Natural killer cell (primary cell): ENCODE measurements around the gene ABCA8. TPM values are rescaled to one million over a fixed set of nuclear protein-coding genes. Genes with fewer than 3 reads are reported as not detected.

Experiments used
- ATAC-seq, 3 donors: fragments of 150-1000 bp in 2 of 3; fragments of 200-7000 bp in 1 of 3; cut with Tn5 transposase; 1 replicate in 1 of 3; 2 replicates in 2 of 3; pipeline ENCODE4 v1.10.0; 2021; ENCODE audit warnings: mild to moderate bottlenecking in 2 of 3, moderate library complexity in 2 of 3
- DNase-seq, 2 donors: peaks; one replicate each; pipeline versions ENCODE4 v3.0.0 to v3.0.0-alpha.2; 2013 to 2021; ENCODE audit warnings: mixed read lengths in 1 of 2
- H3K27ac ChIP-seq: one replicate; pipeline ENCODE4 v1.5.1; 2013; ENCODE audit warnings: mild to moderate bottlenecking, low read length
- H3K27me3 ChIP-seq: one replicate; pipeline ENCODE4 v1.6.1; 2013; ENCODE audit warnings: low read length; ENCODE audit not compliant: control insufficient read depth, insufficient read depth
- H3K36me3 ChIP-seq: one replicate; pipeline ENCODE4 v1.6.1; 2013; ENCODE audit warnings: low read length; ENCODE audit not compliant: control insufficient read depth, insufficient read depth
- H3K4me1 ChIP-seq: one replicate; pipeline ENCODE4 v1.6.1; 2013; ENCODE audit warnings: low read length; ENCODE audit not compliant: control insufficient read depth, insufficient read depth
- H3K4me3 ChIP-seq: one replicate; pipeline ENCODE4 v1.5.1; 2013; ENCODE audit warnings: low read length
- H3K9me3 ChIP-seq: one replicate; pipeline ENCODE4 v1.6.1; 2013; ENCODE audit warnings: low read length; ENCODE audit not compliant: control insufficient read depth, insufficient read depth
- H3K27ac Mint-ChIP-seq, 2 donors: one replicate each; pipeline ENCODE4 v1.8.0; 2022; ENCODE audit warnings: mild to moderate bottlenecking in 2 of 2, mixed read lengths in 2 of 2, moderate library complexity in 1 of 2
- H3K27me3 Mint-ChIP-seq, 2 donors: one replicate each; pipeline ENCODE4 v1.8.0; 2022; ENCODE audit warnings: low read depth in 2 of 2, mixed read lengths in 2 of 2
- H3K36me3 Mint-ChIP-seq: one replicate; pipeline ENCODE4 v1.8.0; 2022; ENCODE audit warnings: mixed read lengths
- H3K4me1 Mint-ChIP-seq, 2 donors: one replicate each; pipeline ENCODE4 v1.8.0; 2022; ENCODE audit warnings: mixed read lengths in 2 of 2
- H3K4me3 Mint-ChIP-seq: one replicate; pipeline ENCODE4 v1.8.0; 2022; ENCODE audit warnings: mild to moderate bottlenecking, moderate library complexity, mixed read lengths
- H3K9me3 Mint-ChIP-seq, 2 donors: one replicate each; pipeline ENCODE4 v1.8.0; 2022; ENCODE audit warnings: mixed read lengths in 2 of 2
- CTCF ChIP-seq: fragments of 200-600 bp; IDR thresholded peaks from one replicate; pipeline ENCODE4 v1.8.0; 2022; ENCODE audit warnings: antibody characterized with exemption
- WGBS: methylation state at CpG from one replicate; pipeline ENCODE4 v1.1.7; 2013; ENCODE audit warnings: missing lambda C conversion rate; ENCODE audit not compliant: insufficient coverage; 5-methylcytosine and 5-hydroxymethylcytosine counted together
- intact Hi-C: fragments of 100-400 bp; cut with micrococcal nuclease; formaldehyde crosslinking; loops from one replicate; pipeline ENCODE4 v1.14.2; 2022
- total RNA-seq, 4 donors: library from RNA; stranded (reverse); fragments of 120-200 nt in 1 of 4; gene quantifications; one replicate each; pipeline versions ENCODE4 v1.2.3 to v1.2.4, GENCODE V29; 2013 to 2022

The ABCA8 gene
- total RNA-seq, 3 donors from 2014 or later (not counting 1 experiment from before 2014, with no cell fraction given): not detected

GRCh38 chr17:68892193-68892592, 63.0 kb downstream of the ABCA8 start:
- H3K27ac ChIP-seq: no peak overlapping the region
- no peaks in the 10 kb centered on the region for H3K4me1 ChIP-seq
- 100% methylated on average over 1 of the region's 1 CpG for WGBS
- intact Hi-C loops: no loop called here
- H3K4me3 ChIP-seq: no peak overlapping the region
- Mint-ChIP-seq H3K27me3 (peaks cover 10% of the 10 kb centered on the region in 2 donors), H3K27ac (no peak overlapping the region), H3K4me3 (no peak overlapping the region), H3K9me3 (peaks cover 3 to 5% of the 10 kb centered on the region in 2 donors), H3K36me3 (peaks cover 8% of the 10 kb centered on the region), H3K4me1 (no peaks in the 10 kb centered on the region)
- peaks cover 2% of the 10 kb centered on the region for H3K27me3 ChIP-seq
- no peak for TF ChIP-seq CTCF
- no peaks in the 10 kb centered on the region for H3K36me3 ChIP-seq
- H3K9me3 ChIP-seq: no peaks in the 10 kb centered on the region
- ATAC-seq: no peak
- DNase-seq: no peak

- Histone ChIP-seq H3K4me3 (no peak overlapping the region), H3K36me3 (no peaks in the 10 kb centered on the region), H3K9me3 (no peaks in the 10 kb centered on the region), H3K4me1 (no peaks in the 10 kb centered on the region), H3K27ac (no peak overlapping the region), H3K27me3 (no peaks in the 10 kb centered on the region)
- intact Hi-C loops: no loop called here
- WGBS: 100% methylated on average over 1 of the region's 3 CpGs
- Mint-ChIP-seq H3K4me1 (no peaks in the 10 kb centered on the region), H3K27me3 (peaks cover 12 to 32% of the 10 kb centered on the region in 2 donors), H3K36me3 (no peaks in the 10 kb centered on the region), H3K4me3 (no peak overlapping the region), H3K9me3 (no peaks in the 10 kb centered on the region), H3K27ac (no peak overlapping the region)
- TF ChIP-seq CTCF: no peak
- DNase-seq: no peak
- no peak for ATAC-seq
Measured at GRCh38 chr17:68886401-68886800, 68.8 kb downstream of the ABCA8 start.

GRCh38 chr17:68884888-68885287, 70.3 kb downstream of the ABCA8 start:
- no peaks in the 10 kb centered on the region for H3K4me1 Mint-ChIP-seq
- no peaks in the 10 kb centered on the region for H3K36me3 Mint-ChIP-seq
- no peak for TF ChIP-seq CTCF
- intact Hi-C loops: no loop called here
- Histone ChIP-seq H3K27ac (no peak overlapping the region), H3K4me1 (no peaks in the 10 kb centered on the region), H3K9me3 (peaks cover 5% of the 10 kb centered on the region), H3K4me3 (no peak overlapping the region), H3K36me3 (no peaks in the 10 kb centered on the region), H3K27me3 (no peaks in the 10 kb centered on the region)
- DNase-seq: no peak
- H3K4me3 Mint-ChIP-seq: no peak overlapping the region
- H3K9me3 Mint-ChIP-seq: no peaks in the 10 kb centered on the region
- no peak overlapping the region for H3K27ac Mint-ChIP-seq
- ATAC-seq: no peak
- WGBS: 84% methylated on average over 4 of the region's 4 CpGs
- peaks cover 12 to 32% of the 10 kb centered on the region in 2 donors for H3K27me3 Mint-ChIP-seq

GRCh38 chr17:68878226-68878885, 76.8 kb downstream of the ABCA8 start:
- no peaks in the 10 kb centered on the region for H3K4me1 ChIP-seq
- no peaks in the 10 kb centered on the region for H3K27me3 ChIP-seq
- DNase-seq (no peak), ATAC-seq (no peak)
- no peak for TF ChIP-seq CTCF
- H3K27ac ChIP-seq: no peak overlapping the region
- H3K36me3 Mint-ChIP-seq: no peaks in the 10 kb centered on the region
- peaks cover 3% of the 10 kb centered on the region in 2 donors for H3K9me3 Mint-ChIP-seq
- H3K4me3 Mint-ChIP-seq: no peak overlapping the region
- no peaks in the 10 kb centered on the region for H3K4me1 Mint-ChIP-seq
- H3K27me3 Mint-ChIP-seq: peaks cover 14 to 43% of the 10 kb centered on the region in 2 donors
- no peaks in the 10 kb centered on the region for H3K36me3 ChIP-seq
- 90% methylated on average over 5 of the region's 5 CpGs for WGBS
- peaks cover 11% of the 10 kb centered on the region for H3K9me3 ChIP-seq
- H3K27ac Mint-ChIP-seq: no peak overlapping the region
- intact Hi-C loops: no loop called here
- no peak overlapping the region for H3K4me3 ChIP-seq
